Stimulated activated memory B cell treated with anti-CD40 and anti-IgM and Interleukin-4, amounts not matched to agents 10 μg/mL and 1 μg/mL and 100 μg/mL, for 72 hours (primary cell): Measurements from ENCODE around the gene GDPD5.
A peak's percentile ranks its signal among the peaks of the same experiment; 100 is the strongest.

Experiments
- ATAC-seq: fragments of 150-1000 bp; cut with Tn5 transposase; 2 replicates; pipeline ENCODE4 v1.10.0; 2021
- H3K27ac Mint-ChIP-seq: one replicate; pipeline ENCODE4 v1.8.0; 2022; ENCODE audit warnings: mild to moderate bottlenecking, mixed read lengths
- H3K27me3 Mint-ChIP-seq: one replicate; pipeline ENCODE4 v1.8.0; 2022; ENCODE audit warnings: mixed read lengths
- H3K36me3 Mint-ChIP-seq: one replicate; pipeline ENCODE4 v1.8.0; 2022; ENCODE audit warnings: mixed read lengths
- H3K4me1 Mint-ChIP-seq: one replicate; pipeline ENCODE4 v1.8.0; 2022; ENCODE audit warnings: mixed read lengths
- H3K4me3 Mint-ChIP-seq: one replicate; pipeline ENCODE4 v1.8.0; 2022; ENCODE audit warnings: mild to moderate bottlenecking, moderate library complexity, mixed read lengths
- H3K9me3 Mint-ChIP-seq: one replicate; pipeline ENCODE4 v1.8.0; 2022; ENCODE audit warnings: mixed read lengths

The GDPD5 gene

DNA sequence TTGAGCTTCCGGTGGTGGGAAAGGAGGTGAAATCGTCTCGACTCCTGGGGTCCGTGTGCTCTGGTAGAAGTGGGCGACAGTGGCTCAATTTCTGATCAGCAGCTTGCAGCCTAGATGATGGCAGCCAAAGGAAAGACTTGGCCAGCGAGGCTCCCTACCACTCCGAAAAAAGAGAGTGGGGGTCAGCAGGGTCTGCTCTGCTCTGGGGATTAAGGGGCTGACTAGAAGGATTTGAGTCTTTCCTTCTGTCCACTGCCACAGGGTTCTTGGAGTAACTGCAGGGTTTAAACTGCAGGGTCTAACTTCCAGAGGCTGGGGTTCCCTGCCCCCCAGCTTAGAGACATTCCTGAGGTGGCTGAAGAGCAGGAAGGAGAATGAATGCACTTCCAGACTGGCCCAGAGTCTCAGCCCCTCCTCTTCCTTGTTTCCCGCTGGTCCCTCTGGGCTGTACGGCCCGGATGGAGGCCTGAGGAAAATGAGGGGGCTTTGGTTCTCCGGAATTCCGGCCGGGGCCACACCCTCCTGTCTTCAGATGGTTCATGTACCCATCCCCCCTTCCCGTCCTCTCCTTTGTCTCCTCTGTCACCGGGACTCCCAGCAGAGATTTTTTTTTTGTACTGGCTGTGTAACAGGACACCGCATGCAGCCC is 37.2 kb upstream of the GDPD5 start:
- H3K27me3 Mint-ChIP-seq: peaks cover 10% of the 10 kb centered on the region
- no peaks in the 10 kb centered on the region for H3K9me3 Mint-ChIP-seq
- no peak for ATAC-seq
- H3K27ac Mint-ChIP-seq: peak overlapping the region; percentile 92
- peaks cover 26% of the 10 kb centered on the region for H3K4me1 Mint-ChIP-seq
- H3K36me3 Mint-ChIP-seq: peaks cover 2% of the 10 kb centered on the region
- peak overlapping the region; percentile 96 for H3K4me3 Mint-ChIP-seq

DNA sequence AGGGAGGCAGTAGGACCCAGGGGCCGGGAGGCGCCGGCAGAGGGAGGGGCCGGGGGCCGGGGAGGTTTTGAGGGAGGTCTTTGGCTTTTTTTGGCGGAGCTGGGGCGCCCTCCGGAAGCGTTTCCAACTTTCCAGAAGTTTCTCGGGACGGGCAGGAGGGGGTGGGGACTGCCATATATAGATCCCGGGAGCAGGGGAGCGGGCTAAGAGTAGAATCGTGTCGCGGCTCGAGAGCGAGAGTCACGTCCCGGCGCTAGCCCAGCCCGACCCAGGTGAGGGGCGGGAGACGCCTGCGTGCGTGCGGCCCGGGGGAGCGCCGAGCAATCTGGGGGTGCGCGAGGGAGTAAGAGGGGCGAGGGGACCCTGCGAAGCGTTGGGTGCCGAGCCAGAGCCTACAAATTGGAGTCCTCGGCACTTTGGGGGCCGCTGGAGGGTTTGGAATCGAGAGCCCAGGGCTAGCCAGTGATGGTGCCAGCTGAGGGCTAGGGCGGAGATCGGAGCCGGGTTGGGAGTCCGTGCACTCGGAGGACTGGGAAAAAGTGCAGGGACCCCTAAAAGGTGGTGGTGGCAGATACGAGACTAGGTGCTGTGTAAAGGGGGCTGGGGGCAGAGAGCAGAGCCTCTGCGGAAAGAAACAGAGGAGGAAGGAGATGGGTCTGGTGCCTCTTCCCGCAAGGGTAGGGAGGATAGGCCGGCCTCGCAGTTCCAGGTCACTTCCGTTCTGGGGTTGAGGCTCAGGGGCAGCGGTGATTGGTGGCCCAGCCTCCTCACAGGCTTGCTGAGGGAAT is 36.5 kb upstream of the GDPD5 start, which contains the start of gene SERPINH1:
Gene SERPINH1, plus strand, starts transcription at position 206 of the 788 bp plus-strand sequence. CDS start 4,097 bp downstream, outside the sequence.
- Mint-ChIP-seq H3K4me1 (peaks cover 26% of the 10 kb centered on the region), H3K27me3 (peaks cover 14% of the 10 kb centered on the region), H3K9me3 (no peaks in the 10 kb centered on the region), H3K27ac (peak within 1 kb of the TSS; percentile 92), H3K4me3 (peak within 1 kb of the TSS; percentile 96), H3K36me3 (no peaks in the 10 kb centered on the region)
- peak; percentile 82 for ATAC-seq

GRCh38 chr11:75561426-75562047 is 35.8 kb upstream of the GDPD5 start:
- H3K36me3 Mint-ChIP-seq: no peaks in the 10 kb centered on the region

DNA sequence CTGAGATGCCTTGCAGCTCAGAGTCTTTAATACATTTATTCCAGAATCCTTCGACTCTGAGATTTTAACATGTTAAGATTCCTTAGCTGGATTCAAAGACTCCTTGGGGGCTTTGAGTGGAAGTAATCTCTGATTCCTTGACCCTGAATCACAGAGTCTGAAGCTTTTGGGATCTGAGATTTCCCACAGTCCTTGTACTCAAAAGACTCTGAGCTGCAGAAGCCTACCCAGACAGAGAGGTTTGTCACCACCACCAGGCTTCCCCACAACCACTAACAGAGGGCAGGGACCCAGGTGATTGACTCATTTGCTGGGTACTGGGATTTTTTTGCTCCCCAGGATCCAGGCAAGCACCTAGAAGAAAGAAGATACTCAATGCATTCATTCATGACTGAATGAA is 34.9 kb upstream of the GDPD5 start:
- no peak for ATAC-seq

More at GRCh38 chr11:75561426-75562047, 35.8 kb upstream of the GDPD5 start:
- ATAC-seq: no peak
- Mint-ChIP-seq H3K9me3 (no peaks in the 10 kb centered on the region), H3K4me3 (peak overlapping the region; percentile 96), H3K27ac (peak overlapping the region; percentile 92), H3K27me3 (peaks cover 21% of the 10 kb centered on the region), H3K4me1 (peaks cover 26% of the 10 kb centered on the region)

GRCh38 chr11:75558939-75559843 is 33.5 kb upstream of the GDPD5 start:
- H3K9me3 Mint-ChIP-seq: no peaks in the 10 kb centered on the region
- H3K27me3 Mint-ChIP-seq: peaks cover 35% of the 10 kb centered on the region
- no peaks in the 10 kb centered on the region for H3K36me3 Mint-ChIP-seq
- H3K4me1 Mint-ChIP-seq: peaks cover 26% of the 10 kb centered on the region
- no peak overlapping the region for H3K4me3 Mint-ChIP-seq
- H3K27ac Mint-ChIP-seq: no peak overlapping the region
- no peak for ATAC-seq

More for the DNA sequence above, 34.9 kb upstream of the GDPD5 start:
- no peaks in the 10 kb centered on the region for H3K9me3 Mint-ChIP-seq
- H3K4me1 Mint-ChIP-seq: peaks cover 26% of the 10 kb centered on the region
- H3K36me3 Mint-ChIP-seq: no peaks in the 10 kb centered on the region
- peaks cover 22% of the 10 kb centered on the region for H3K27me3 Mint-ChIP-seq
- peak overlapping the region; percentile 11 for H3K4me3 Mint-ChIP-seq
- no peak overlapping the region for H3K27ac Mint-ChIP-seq

DNA sequence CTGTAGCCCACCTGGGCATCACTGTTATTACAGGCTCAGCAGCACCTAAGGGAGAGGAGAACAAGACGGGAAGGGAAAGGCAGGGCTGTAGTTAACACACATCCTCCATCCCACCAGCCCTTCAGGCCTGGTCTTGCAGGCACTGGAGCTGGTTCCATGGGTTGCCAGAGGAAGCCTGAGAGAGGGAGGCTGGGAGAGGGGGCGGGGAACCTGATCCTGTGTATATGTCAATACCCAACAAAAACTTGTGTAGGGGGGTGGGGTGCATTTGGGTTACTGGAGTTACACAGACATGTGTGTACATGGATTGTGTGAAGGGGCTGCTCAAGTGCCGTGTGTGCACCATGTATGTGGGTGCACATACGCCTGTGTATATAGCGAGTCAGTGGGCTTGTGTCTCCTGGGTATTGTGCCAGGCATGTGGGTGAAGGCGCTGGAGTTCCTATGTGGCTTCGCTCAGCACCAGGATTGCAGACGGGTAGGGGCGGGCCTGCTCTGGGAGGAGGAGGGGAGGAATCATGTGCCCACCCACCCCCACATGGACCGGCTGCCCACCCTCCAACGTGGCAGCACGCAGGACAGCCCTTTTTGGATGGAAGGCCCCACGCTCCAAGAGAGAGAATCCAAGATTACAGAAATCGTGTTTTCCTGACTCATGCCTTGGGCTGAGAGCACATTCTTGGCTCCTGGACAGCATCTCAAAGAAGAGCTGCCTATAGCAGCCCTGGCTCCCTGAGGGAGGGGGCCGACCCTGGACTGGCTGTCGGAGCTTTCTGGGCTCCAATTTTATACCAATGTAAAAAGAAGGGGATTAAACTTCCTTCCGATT is 32.1 kb upstream of the GDPD5 start:
- no peaks in the 10 kb centered on the region for H3K36me3 Mint-ChIP-seq
- no peak overlapping the region for H3K4me3 Mint-ChIP-seq
- H3K9me3 Mint-ChIP-seq: no peaks in the 10 kb centered on the region
- peaks cover 35% of the 10 kb centered on the region for H3K27me3 Mint-ChIP-seq
- no peak for ATAC-seq
- peaks cover 16% of the 10 kb centered on the region for H3K4me1 Mint-ChIP-seq
- H3K27ac Mint-ChIP-seq: no peak overlapping the region

- no peak for ATAC-seq
- Mint-ChIP-seq H3K4me1 (no peaks in the 10 kb centered on the region), H3K36me3 (no peaks in the 10 kb centered on the region), H3K4me3 (no peak overlapping the region), H3K27ac (no peak overlapping the region), H3K27me3 (peaks cover 25% of the 10 kb centered on the region), H3K9me3 (no peaks in the 10 kb centered on the region)
Measured at GRCh38 chr11:75556275-75556674, 30.5 kb upstream of the GDPD5 start.

- ATAC-seq: no peak
- Mint-ChIP-seq H3K9me3 (no peaks in the 10 kb centered on the region), H3K36me3 (no peaks in the 10 kb centered on the region), H3K4me1 (no peaks in the 10 kb centered on the region), H3K27me3 (peaks cover 24% of the 10 kb centered on the region), H3K27ac (no peak overlapping the region), H3K4me3 (no peak overlapping the region)
Measured at GRCh38 chr11:75555079-75555811, 29.5 kb upstream of the GDPD5 start.

DNA sequence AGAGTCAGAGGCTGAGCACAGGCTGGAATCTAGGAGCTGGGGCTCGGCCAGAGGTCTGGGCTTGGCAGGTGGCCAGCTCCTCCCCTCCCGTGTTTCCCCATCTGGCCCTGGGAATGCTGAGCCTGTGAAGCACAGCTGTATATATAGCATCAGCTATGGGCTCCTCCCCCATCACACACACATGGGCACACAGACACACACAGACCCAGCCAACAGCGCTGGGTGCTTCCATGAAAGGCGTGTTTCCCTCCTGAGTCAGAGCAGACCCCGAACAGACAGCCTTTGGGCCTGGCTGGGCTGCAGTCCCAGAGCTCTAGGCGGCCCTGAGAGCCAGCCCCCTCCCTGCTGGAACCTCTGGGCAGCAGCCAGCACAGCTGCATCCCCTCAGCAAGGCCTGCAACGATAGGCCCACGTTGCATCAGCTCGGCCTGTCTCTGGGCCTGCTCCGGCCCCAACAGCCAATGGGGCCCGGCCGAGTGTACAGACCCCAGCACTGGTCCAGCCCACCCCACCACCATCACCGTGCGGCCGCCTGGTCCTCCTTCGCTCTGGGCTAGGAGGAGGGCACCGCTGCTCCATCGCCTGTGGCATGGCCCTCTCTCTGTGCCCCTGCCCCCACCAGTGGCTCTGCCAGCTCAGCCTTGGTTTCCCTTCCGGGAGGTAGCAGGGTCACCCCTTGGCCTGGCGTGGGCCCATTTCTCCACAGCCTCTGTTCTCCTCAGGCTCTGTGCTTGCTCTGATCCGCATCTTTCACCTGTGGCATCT is 28.7 kb upstream of the GDPD5 start:
- no peak overlapping the region for H3K4me3 Mint-ChIP-seq
- H3K4me1 Mint-ChIP-seq: no peaks in the 10 kb centered on the region
- no peaks in the 10 kb centered on the region for H3K9me3 Mint-ChIP-seq
- no peaks in the 10 kb centered on the region for H3K36me3 Mint-ChIP-seq
- peak; percentile 13 for ATAC-seq
- no peak overlapping the region for H3K27ac Mint-ChIP-seq
- peaks cover 24% of the 10 kb centered on the region for H3K27me3 Mint-ChIP-seq

GRCh38 chr11:75553889-75554257 is 28.1 kb upstream of the GDPD5 start:
- no peak overlapping the region for H3K4me3 Mint-ChIP-seq
- peaks cover 24% of the 10 kb centered on the region for H3K27me3 Mint-ChIP-seq
- H3K27ac Mint-ChIP-seq: no peak overlapping the region
- ATAC-seq: no peak
- no peaks in the 10 kb centered on the region for H3K9me3 Mint-ChIP-seq
- no peaks in the 10 kb centered on the region for H3K36me3 Mint-ChIP-seq
- no peaks in the 10 kb centered on the region for H3K4me1 Mint-ChIP-seq

DNA sequence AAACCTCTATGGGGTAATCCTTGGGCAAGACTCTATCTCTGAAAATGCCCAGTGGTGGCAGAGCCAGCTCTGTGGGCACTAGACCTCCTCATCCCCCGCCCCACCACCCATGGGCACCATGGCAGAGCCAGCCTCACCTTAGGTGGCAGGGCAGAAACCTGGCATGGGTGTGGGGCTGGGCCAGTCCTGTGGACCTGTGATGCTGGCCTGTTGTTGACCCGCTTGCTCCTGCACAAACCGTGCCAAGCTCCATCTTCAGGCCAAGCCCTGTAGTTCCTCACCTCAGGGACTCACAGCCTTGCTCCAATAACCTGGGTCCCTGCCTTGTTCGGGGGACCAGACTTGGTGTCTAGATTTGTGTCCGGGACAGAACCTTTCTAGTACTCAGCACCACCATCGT is 27.4 kb upstream of the GDPD5 start:
- Mint-ChIP-seq H3K27ac (no peak overlapping the region), H3K9me3 (no peaks in the 10 kb centered on the region), H3K27me3 (peaks cover 27% of the 10 kb centered on the region), H3K4me3 (no peak overlapping the region), H3K36me3 (no peaks in the 10 kb centered on the region), H3K4me1 (no peaks in the 10 kb centered on the region)
- ATAC-seq: no peak

DNA sequence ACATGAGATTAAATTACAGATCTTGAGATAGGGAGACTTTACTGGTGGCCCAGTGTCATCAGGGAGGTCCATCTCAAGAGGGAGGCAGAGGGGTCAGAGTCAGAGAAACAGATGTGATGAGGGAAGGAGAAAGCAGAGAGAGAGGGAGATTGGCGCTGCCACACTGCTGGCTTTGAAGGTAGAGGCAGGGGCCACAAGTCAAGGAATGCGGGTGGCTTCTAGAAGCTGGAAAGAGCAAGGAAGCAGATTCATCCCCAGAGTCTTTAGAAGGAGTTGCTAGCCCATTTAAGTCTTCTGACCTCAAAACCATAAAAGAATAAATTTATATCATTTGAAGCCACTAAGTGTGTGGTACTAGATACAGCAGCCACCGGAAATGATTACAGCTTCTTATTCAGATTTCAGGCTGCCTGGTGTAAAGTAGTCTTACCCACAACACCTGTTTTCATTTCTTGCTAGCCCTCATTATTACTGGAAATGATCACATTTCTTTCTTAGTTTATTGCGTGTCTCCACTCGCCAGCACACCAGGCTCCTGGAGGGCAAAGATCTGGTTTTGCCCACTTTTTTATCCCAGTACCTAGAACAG is 23.7 kb upstream of the GDPD5 start:
- peaks cover 6% of the 10 kb centered on the region for H3K4me1 Mint-ChIP-seq
- no peak overlapping the region for H3K4me3 Mint-ChIP-seq
- H3K9me3 Mint-ChIP-seq: no peaks in the 10 kb centered on the region
- H3K27ac Mint-ChIP-seq: no peak overlapping the region
- no peaks in the 10 kb centered on the region for H3K36me3 Mint-ChIP-seq
- peaks cover 20% of the 10 kb centered on the region for H3K27me3 Mint-ChIP-seq
- ATAC-seq: no peak
